IPS-18a (cell line): ENCODE data around the gene GFRA1.

Source experiments
- H3K27ac ChIP-seq: one replicate; pipeline ENCODE4 v1.5.1; 2013; ENCODE audit warnings: low read length
- H3K27me3 ChIP-seq: one replicate; pipeline ENCODE4 v1.6.1; 2013; ENCODE audit warnings: mild to moderate bottlenecking, low read length; ENCODE audit not compliant: control insufficient read depth, insufficient read depth
- H3K36me3 ChIP-seq: one replicate; pipeline ENCODE4 v1.6.1; 2013; ENCODE audit warnings: low read depth, low read length; ENCODE audit not compliant: control insufficient read depth
- H3K4me1 ChIP-seq: one replicate; pipeline ENCODE4 v1.6.1; 2013; ENCODE audit warnings: low read depth, low read length; ENCODE audit not compliant: control insufficient read depth
- H3K4me3 ChIP-seq: one replicate; pipeline ENCODE4 v1.5.1; 2013; ENCODE audit warnings: low read length
- H3K9ac ChIP-seq: one replicate; pipeline ENCODE4 v1.6.1; 2013; ENCODE audit warnings: mild to moderate bottlenecking, low read length, moderate library complexity
- H3K9me3 ChIP-seq: one replicate; pipeline ENCODE4 v1.6.1; 2013; ENCODE audit warnings: low read depth, low read length; ENCODE audit not compliant: control insufficient read depth

GFRA1 gene

DNA sequence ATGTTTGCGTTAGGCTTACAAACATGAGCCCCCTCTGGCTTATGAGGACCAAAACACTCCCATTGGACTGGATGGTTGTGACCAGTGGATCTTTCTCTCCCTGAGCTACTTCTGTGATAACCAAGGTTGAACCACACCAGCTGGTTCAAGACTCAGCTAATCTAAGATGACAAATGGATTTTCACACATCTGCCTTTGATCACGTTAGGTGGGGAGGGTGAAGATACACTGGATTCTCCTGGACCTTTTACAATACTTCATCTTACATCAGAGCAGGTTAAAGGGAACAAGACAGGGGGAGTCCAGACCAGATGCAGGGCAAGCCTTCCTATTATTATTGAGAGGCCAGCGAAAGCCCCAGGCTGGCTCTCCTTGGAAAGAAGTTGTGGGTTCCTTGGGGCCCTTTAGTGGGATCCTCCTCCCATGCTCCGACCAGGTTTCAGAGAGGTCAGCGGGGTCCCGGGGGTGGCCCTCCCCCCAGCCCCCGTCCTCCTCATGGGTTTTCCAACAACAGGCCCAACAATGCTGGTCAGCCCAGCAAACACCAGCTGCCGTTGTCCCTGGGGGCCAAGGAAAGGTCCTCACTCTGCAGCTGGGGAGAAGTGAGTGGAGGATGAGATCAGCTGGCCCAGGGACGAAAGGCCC is 2.8 kb downstream of the GFRA1 start:
- no peak overlapping the region for H3K27ac ChIP-seq
- peaks cover 85% of the 10 kb centered on the region for H3K27me3 ChIP-seq

DNA sequence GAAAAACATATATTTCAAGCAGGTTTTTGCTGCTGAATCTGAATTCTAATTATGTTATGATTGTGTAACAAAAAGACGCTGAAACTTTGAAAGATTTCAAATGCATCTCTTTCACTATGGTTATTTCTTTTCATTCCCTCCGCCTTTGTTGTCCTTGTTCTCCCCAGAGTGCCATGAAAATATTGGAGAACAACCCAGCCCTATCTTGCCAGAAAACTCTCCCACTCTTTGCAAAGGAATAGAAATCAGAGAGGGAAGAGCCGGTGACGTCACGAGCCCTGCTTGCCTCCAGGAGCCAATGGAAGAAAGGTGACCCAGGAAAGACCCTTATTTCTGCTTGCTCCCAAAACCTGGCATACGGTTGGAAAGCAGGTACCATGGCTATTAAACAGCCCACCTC is 3.4 kb downstream of the GFRA1 start:
- no peaks in the 10 kb centered on the region for H3K36me3 ChIP-seq
- no peaks in the 10 kb centered on the region for H3K4me1 ChIP-seq
- no peak overlapping the region for H3K9ac ChIP-seq
- no peak overlapping the region for H3K27ac ChIP-seq
- H3K9me3 ChIP-seq, result no peaks in the 10 kb centered on the region
- peaks cover 79% of the 10 kb centered on the region for H3K27me3 ChIP-seq
- H3K4me3 ChIP-seq, result no peak overlapping the region

More for the DNA sequence above, 2.8 kb downstream of the GFRA1 start:
- H3K36me3 ChIP-seq, result no peaks in the 10 kb centered on the region
- H3K9me3 ChIP-seq, result no peaks in the 10 kb centered on the region
- no peak overlapping the region for H3K9ac ChIP-seq
- peaks cover 4% of the 10 kb centered on the region for H3K4me1 ChIP-seq
- peak overlapping the region; percentile 57 for H3K4me3 ChIP-seq

- H3K4me3 ChIP-seq, result no peak overlapping the region
- no peak overlapping the region for H3K27ac ChIP-seq
- H3K36me3 ChIP-seq, result no peaks in the 10 kb centered on the region
- H3K4me1 ChIP-seq, result no peaks in the 10 kb centered on the region
- peaks cover 72% of the 10 kb centered on the region for H3K27me3 ChIP-seq
- H3K9ac ChIP-seq, result no peak overlapping the region
- H3K9me3 ChIP-seq, result no peaks in the 10 kb centered on the region
These were observed 4.0 kb downstream of the GFRA1 start for GRCh38 chr10:116268976-116269375.

- no peaks in the 10 kb centered on the region for H3K36me3 ChIP-seq
- no peaks in the 10 kb centered on the region for H3K4me1 ChIP-seq
- no peaks in the 10 kb centered on the region for H3K9me3 ChIP-seq
- H3K27me3 ChIP-seq, result peaks cover 39% of the 10 kb centered on the region
- H3K4me3 ChIP-seq, result no peak overlapping the region
- no peak overlapping the region for H3K9ac ChIP-seq
- no peak overlapping the region for H3K27ac ChIP-seq
These were observed 7.3 kb downstream of the GFRA1 start for GRCh38 chr10:116265686-116266085.

- H3K27me3 ChIP-seq, result peaks cover 23% of the 10 kb centered on the region
- H3K9me3 ChIP-seq, result no peaks in the 10 kb centered on the region
- no peak overlapping the region for H3K9ac ChIP-seq
- H3K4me3 ChIP-seq, result no peak overlapping the region
- no peak overlapping the region for H3K27ac ChIP-seq
- no peaks in the 10 kb centered on the region for H3K36me3 ChIP-seq
- H3K4me1 ChIP-seq, result no peaks in the 10 kb centered on the region
These were observed 8.9 kb downstream of the GFRA1 start for GRCh38 chr10:116263870-116264655.

DNA sequence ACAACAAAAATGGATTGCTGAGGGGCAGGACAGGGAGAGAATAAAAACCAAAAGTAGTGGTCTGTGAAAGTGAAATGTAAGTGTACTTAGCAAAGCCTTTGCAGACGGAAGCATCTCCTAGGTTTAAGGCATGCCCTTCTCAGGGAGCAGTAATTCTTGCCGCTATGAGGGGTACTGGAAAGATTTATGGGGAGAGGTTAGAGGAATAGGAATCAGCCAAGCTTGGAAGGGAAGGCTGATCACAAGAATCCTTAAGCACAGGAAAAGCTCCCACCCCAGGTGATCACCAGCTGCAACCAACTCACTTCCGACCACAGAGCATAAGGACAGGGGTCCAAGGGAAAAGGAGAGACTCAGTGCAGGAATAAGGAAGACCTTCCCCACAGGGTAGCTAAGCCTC is 10.3 kb downstream of the GFRA1 start:
- no peaks in the 10 kb centered on the region for H3K9me3 ChIP-seq
- H3K9ac ChIP-seq, result no peak overlapping the region
- H3K27ac ChIP-seq, result no peak overlapping the region
- peaks cover 9% of the 10 kb centered on the region for H3K27me3 ChIP-seq
- no peaks in the 10 kb centered on the region for H3K4me1 ChIP-seq
- no peak overlapping the region for H3K4me3 ChIP-seq
- H3K36me3 ChIP-seq, result no peaks in the 10 kb centered on the region

GRCh38 chr10:116260599-116260998 is 12.4 kb downstream of the GFRA1 start:
- Histone ChIP-seq H3K27ac (no peak overlapping the region), H3K4me3 (no peak overlapping the region), H3K36me3 (no peaks in the 10 kb centered on the region), H3K9me3 (no peaks in the 10 kb centered on the region), H3K27me3 (no peaks in the 10 kb centered on the region), H3K9ac (no peak overlapping the region), H3K4me1 (peaks cover 2% of the 10 kb centered on the region)

DNA sequence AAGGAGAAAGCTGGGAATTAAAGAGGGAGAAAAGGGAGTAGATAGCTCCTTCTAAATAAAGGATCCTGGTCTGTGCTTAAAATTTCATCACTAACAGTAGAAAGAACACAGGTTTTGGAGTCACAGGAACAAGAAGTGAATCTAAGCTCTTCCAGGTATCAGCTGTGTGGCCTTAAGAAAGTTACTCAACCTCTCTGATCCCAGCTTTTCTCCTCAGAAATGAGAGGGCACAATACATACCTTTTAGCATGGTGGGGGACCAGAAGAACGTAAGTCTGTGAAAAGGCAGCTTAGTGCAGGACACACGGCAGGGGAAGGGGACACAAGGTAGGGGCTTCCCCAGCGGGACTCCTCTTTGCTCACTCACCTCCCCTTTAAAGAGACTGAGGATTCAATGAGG is 13.4 kb downstream of the GFRA1 start:
- no peaks in the 10 kb centered on the region for H3K36me3 ChIP-seq
- H3K9ac ChIP-seq, result no peak overlapping the region
- H3K9me3 ChIP-seq, result no peaks in the 10 kb centered on the region
- no peak overlapping the region for H3K27ac ChIP-seq
- H3K4me3 ChIP-seq, result no peak overlapping the region
- peaks cover 6% of the 10 kb centered on the region for H3K4me1 ChIP-seq
- H3K27me3 ChIP-seq, result no peaks in the 10 kb centered on the region

GRCh38 chr10:116257785-116258184 is 15.2 kb downstream of the GFRA1 start:
- no peaks in the 10 kb centered on the region for H3K36me3 ChIP-seq
- no peak overlapping the region for H3K4me3 ChIP-seq
- H3K4me1 ChIP-seq, result peaks cover 7% of the 10 kb centered on the region
- H3K27ac ChIP-seq, result no peak overlapping the region
- H3K27me3 ChIP-seq, result no peaks in the 10 kb centered on the region
- no peak overlapping the region for H3K9ac ChIP-seq
- no peaks in the 10 kb centered on the region for H3K9me3 ChIP-seq

GRCh38 chr10:116256752-116257259 is 16.2 kb downstream of the GFRA1 start:
- Histone ChIP-seq H3K9me3 (no peaks in the 10 kb centered on the region), H3K27me3 (no peaks in the 10 kb centered on the region), H3K4me1 (peaks cover 7% of the 10 kb centered on the region), H3K36me3 (no peaks in the 10 kb centered on the region), H3K27ac (no peak overlapping the region), H3K9ac (no peak overlapping the region), H3K4me3 (no peak overlapping the region)

GRCh38 chr10:116255886-116256751 is 16.9 kb downstream of the GFRA1 start:
- no peaks in the 10 kb centered on the region for H3K9me3 ChIP-seq
- peaks cover 7% of the 10 kb centered on the region for H3K4me1 ChIP-seq
- H3K9ac ChIP-seq, result no peak overlapping the region
- no peaks in the 10 kb centered on the region for H3K36me3 ChIP-seq
- no peak overlapping the region for H3K4me3 ChIP-seq
- no peaks in the 10 kb centered on the region for H3K27me3 ChIP-seq
- H3K27ac ChIP-seq, result no peak overlapping the region
